GM18858 (cell line): ENCODE results near the gene ZSCAN18.

Experiments used
- ATAC-seq: cut with Tn5 transposase; IDR thresholded peaks from one replicate; pipeline ENCODE4 v1.9.1; 2021; ENCODE audit not compliant: unreplicated experiment

ZSCAN18 gene

GRCh38 chr19:58086825-58087710 is 11.0 kb downstream of the ZSCAN18 start:
- no peak for ATAC-seq

DNA sequence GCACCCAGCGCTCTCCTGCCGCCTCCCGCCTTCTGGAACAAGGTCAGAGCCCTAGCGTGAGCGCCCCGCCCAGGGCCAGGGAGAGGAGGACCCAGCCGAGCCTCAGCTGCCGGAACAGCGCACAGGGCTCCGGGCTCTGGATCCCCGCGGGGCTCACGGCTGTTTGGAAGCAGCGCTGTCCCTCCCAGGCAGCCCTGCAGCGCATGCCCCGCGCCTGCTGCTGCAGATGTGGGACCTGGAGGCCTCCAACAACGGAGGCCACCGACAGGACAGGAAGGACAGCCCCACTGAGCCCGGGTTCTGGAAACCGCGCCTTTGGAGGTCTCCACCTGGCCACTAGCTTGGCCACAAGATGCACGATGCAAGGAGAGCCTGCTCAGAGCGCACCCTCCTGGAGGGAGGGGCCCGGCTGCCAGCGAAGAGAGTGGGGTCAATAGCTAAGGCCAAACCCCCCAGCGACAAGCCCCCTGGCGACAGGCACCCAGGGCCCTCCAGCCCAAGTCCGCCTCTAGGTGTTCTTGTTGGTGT is 12.6 kb downstream of the ZSCAN18 start:
- ATAC-seq, result no peak

- no peak for ATAC-seq
Measured at GRCh38 chr19:58084596-58085347, 13.3 kb downstream of the ZSCAN18 start.

DNA sequence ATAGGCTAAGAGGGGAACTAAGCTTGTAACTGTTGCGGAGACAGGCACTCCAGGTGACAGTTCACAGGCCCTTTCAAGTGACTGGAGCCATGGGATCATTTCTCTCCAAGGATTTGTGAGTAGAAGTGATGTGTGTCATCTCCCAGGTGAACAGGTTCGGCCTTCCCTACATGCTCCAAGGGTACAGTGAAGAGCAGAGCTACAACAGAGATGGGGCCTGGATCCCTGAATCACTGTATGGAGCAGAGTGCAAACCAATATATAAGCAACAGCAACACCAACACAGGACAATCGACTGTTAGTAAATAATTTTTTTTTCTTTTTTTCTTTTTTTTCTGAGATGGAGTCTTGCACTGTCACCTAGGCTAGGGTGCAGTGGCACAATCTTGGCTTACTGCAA is 15.0 kb downstream of the ZSCAN18 start:
- ATAC-seq, result no peak

DNA sequence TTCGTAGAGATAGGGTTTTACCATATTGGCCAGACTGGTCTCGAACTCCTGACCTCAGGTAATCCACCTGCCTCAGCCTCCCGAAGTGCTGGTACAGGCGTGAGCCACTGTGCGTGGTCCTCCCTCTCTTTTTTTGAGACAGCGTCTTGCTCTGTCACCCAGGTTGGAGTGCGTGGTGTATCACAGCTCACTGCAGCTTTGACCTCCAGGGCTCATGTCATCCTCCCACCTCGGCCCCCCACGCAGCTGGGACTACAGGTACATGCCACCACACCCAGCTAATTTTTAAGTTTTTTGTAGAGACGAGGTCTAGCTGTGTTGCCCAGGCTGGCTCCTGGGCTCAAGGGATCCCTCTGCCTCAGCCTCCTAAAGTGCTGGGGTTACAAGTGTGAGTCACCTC is 18.2 kb downstream of the ZSCAN18 start:
- no peak for ATAC-seq

DNA sequence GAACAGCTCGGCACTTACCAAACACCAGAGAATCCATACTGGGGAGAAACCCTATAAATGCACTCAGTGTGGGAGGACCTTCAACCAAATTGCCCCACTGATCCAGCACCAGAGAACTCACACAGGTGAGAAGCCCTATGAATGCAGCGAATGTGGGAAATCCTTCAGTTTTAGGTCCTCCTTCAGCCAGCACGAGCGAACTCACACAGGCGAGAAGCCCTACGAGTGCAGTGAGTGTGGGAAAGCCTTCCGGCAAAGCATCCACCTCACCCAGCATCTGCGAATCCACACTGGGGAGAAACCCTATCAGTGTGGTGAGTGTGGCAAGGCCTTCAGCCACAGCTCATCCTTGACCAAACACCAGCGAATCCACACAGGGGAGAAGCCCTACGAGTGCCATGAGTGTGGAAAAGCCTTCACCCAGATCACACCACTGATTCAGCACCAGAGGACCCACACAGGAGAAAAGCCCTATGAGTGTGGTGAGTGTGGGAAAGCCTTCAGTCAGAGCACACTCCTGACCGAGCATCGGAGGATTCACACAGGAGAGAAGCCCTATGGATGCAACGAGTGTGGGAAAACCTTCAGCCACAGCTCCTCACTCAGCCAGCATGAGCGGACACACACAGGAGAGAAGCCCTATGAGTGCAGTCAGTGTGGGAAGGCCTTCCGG is 30.7 kb downstream of the ZSCAN18 start:
- no peak for ATAC-seq

GRCh38 chr19:58063712-58064111 is 34.3 kb downstream of the ZSCAN18 start:
- ATAC-seq, result no peak

- ATAC-seq, result no peak
Measured at GRCh38 chr19:58060231-58060630, 37.8 kb downstream of the ZSCAN18 start.

GRCh38 chr19:58059671-58060078 is 38.4 kb downstream of the ZSCAN18 start:
- no peak for ATAC-seq

GRCh38 chr19:58059003-58059670 is 38.9 kb downstream of the ZSCAN18 start, which contains the start of gene ZNF135:
ZNF135 (plus strand) TSS chr19:58059282; CDS start chr19:58060003, 721 bp downstream.
- no peak for ATAC-seq

GRCh38 chr19:58058467-58058866 is 39.6 kb downstream of the ZSCAN18 start:
- no peak for ATAC-seq

GRCh38 chr19:58056861-58057260 is 41.2 kb downstream of the ZSCAN18 start:
- no peak for ATAC-seq

- no peak for ATAC-seq
Measured at GRCh38 chr19:58056261-58056660, 41.8 kb downstream of the ZSCAN18 start.

DNA sequence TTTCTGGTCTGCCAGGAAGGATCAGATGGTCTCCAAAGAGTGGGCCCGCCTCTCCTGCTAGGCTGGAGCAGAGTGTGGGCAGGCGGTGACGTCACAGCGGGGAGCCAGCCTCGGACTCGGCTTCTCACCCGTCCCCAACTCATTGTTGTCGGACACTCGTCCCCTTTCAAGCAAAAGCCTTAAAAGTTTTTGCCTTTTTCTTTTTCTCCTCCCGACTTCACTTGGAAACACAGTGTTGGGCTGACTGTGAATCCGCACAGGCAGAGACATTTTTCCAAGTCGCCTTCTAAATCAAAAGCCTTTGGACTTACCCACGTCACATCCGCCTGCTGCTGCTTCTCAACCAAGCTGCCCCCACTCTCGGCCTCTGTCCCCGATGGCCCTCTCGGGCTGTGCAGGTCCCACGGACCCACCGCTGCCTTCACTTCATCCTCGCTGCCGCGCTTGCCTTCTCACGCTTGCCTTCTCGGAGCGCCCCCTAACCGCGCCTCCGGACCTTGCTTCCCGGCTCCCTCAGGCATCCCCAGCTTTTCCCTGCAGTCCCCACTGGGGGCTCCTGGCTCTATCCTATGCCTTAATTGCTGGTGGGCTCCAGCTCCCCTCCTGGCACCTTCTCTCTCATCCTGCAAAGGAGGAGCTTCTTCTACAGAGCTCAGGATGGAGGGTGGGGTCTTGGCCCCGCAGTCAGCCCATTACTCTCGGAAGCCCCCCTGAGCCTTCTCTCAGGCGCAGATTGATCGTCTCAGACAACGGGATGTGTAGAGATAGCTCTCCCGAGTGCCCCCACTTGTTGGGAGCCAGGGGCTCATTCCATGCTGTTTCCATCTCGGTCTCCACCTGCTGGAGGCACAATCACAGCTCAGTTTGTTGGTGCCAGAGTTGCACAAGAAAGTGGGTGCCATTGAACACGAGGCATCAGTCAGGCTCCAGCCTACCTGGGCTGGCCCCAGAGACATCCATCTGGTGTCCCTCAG is 42.8 kb downstream of the ZSCAN18 start:
- ATAC-seq, result no peak

GRCh38 chr19:58053480-58054156 is 44.4 kb downstream of the ZSCAN18 start:
- ATAC-seq, result no peak

DNA sequence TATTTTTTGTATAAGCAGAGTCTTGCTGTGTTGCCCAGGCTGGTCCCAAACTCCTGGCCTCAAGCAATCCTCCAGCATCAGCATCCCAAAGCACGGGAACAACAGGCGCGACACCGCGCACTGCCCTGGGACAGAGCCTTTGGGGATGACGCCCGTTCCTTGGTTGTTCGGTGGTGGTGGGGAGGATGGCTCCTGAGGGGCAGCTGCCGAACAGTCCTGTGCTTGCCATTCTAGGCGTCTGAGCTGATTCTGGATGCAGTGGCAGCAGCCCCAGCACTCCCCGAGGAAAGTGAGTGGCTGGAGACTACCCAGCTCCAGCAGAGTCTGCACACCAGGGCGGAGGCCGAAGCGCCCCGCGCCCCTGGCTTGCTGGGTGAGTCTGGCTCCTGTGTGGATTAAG is 45.8 kb downstream of the ZSCAN18 start:
- no peak for ATAC-seq

- ATAC-seq, result no peak
Measured at GRCh38 chr19:58047672-58048071, 50.4 kb downstream of the ZSCAN18 start.

DNA sequence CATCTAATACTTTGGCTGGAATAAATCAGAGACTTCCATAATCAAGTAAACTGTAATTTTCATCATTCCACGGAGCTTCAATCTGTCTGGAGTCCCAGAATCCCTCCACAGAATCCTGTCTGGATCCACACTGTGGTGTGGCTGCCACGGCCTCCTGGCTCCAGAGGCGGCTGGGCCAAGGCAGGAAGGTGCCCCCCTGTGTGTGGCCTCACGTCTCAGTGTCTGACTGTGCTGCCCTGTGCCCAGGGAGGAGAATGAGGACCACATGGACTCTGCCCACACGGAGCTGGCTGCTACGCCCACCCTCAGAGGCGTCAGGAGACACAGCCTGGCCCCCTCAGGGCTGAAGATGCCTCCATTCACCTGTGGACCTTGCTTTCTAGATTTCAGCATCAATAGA is 51.2 kb downstream of the ZSCAN18 start:
- ATAC-seq, result no peak
